NCI-H1105 treated with DMSO at 0.1 percent for 48 hours (cell line): ENCODE data around the gene PLEKHO1.

Source experiments
- DNase-seq: peaks from one replicate; lab custom pipeline; 2025; lab: John Stamatoyannopoulos, UW

PLEKHO1 gene

DNA sequence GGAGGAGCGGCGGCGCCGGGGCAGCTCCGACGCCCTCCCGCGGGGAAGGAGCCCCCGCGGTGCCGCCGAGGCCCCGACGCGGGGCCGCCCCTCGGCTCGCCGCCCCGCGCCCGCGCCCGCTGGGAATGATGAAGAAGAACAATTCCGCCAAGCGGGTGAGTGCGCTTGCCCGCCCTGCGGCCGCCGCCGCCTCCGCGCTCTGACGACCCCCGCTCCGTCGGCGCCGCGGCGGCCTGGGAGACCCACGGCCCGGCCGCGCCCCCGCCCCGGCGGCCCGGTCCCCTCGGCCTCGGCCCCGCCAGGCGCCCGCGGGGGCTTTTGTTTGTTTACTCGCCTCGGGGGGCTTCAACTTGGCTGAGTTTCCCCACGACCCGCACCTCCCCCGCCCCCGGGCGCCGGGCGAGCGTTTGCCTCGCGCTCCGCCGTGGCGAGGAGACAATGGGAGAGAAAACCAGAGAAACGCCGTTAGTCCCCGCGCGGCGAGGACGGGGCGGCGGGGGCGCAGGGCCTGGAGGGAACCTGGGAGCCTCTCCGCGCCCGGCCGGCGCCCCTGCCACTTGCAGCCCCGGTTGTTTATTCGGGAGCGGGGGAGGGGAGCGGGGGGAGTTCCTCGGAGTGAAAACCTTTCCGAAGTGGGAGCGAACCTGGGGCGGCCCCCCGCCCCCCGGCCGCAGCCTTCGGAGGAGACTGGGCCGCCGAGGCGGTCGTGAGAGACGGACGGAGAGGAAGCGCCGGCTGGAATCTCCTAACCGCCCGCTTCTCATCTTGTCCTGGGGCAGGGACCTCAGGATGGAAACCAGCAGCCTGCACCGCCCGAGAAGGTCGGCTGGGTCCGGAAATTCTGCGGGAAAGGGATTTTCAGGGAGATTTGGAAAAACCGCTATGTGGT is 661 bp downstream of the PLEKHO1 start:
- no peak for DNase-seq

GRCh38 chr1:150151291-150152181 is 1.8 kb downstream of the PLEKHO1 start:
- no peak for DNase-seq

GRCh38 chr1:150152182-150152536 is 2.4 kb downstream of the PLEKHO1 start:
- DNase-seq, result no peak

DNA sequence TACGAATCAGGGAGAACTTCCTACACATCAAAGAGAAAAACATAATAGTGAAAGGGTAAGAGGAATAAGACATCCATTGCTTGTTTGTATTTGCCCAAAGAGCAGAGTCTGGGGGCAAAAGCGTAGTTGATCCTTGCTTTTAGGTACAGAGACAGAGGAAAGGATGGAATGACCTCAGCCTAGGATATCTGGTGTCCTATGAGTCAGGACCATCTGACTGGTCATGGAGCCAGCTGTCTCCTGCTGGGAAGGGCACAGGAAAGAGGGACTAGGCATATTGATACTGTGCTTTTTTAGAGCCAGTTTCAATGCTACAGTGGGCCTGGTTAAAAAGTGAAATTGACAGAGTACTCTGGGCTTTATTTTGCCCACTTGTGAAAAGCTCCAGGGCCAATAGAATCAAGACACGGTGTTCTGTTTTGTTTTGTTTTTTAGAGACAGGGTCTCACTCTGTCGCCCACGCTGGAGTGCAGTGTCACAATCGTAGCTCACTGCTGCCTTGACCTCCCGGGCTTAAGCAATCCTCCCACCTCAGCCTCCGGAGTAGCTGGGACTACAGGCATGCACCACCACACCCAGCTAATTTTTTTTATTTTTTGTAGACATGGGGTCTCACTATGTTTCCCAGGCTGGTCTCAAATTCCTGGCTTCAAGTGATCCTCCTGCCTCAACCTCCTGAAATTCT is 3.2 kb downstream of the PLEKHO1 start:
- no peak for DNase-seq

GRCh38 chr1:150154143-150154542 is 4.4 kb downstream of the PLEKHO1 start:
- no peak for DNase-seq

DNA sequence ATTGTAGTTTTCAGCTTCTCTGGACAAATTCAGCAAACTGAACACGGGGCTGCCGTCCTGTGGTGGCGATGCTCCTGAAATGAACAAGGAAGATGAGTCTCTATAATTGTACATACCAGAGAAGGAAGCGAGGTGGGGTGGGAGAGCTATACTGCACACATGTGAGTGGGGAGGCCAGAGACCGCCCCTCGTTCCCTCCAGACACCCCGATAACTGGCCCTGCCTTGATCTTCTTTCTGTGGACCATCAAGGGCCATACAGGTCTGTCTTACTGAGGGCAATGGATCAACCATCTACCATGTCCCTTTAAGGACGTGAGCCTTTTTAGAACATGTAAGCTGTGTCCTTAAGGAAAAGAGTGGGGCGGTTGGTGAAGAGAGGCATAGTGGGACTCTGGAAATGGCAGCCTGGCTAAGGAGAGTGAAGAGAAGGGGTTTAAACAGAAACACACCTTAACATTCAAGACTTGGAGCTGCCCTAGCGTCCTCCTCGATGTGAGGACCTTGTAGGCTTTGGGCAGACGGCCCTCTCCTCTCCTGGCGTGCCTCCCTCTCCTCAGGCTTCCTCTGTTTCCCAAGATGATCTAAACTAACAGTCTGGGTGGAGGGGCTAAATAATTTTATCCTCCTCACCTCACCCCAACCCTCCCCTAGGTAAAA is 5.8 kb downstream of the PLEKHO1 start:
- no peak for DNase-seq

GRCh38 chr1:150156868-150157603 is 7.3 kb downstream of the PLEKHO1 start:
- DNase-seq, result no peak

- no peak for DNase-seq
These were observed 9.8 kb downstream of the PLEKHO1 start for GRCh38 chr1:150159550-150159949.

DNA sequence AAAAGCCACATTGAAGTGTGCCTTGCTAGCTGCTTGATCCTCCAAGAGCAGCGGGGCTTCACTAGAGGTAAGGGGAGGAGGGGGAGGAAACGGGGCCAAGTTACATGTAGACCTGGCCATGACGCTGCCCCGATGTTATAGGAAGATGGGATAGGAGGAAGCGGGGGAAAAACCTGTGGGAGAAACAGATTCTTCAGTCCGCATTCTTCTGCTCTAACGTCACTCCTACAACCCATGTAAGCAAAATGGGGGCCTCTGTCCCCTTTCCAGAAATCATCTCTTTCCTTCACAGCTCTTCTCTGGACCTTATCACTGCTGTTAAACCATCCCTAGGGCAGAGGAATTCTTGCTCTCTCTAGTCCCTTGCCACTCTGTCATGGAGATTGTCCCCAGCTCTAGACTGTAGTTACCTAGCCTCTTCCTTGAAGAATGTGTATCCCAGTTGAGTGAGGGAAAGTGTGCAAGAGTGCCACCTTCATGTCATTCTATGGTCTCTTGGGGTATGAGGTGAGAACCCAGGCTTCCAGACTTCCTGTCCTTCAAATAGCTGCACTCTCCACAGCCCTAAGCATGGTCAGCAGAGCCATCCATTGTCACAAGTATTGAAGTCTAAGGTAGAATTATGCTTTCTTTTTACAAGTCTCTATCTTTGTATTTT is 11.4 kb downstream of the PLEKHO1 start:
- DNase-seq, result no peak

- peak; percentile 34 for DNase-seq
These were observed 12.2 kb downstream of the PLEKHO1 start for GRCh38 chr1:150161747-150162581.

GRCh38 chr1:150162582-150162861 is 12.8 kb downstream of the PLEKHO1 start:
- no peak for DNase-seq

- peak; percentile 93 for DNase-seq
These were observed 13.4 kb downstream of the PLEKHO1 start for GRCh38 chr1:150162862-150163706.

DNA sequence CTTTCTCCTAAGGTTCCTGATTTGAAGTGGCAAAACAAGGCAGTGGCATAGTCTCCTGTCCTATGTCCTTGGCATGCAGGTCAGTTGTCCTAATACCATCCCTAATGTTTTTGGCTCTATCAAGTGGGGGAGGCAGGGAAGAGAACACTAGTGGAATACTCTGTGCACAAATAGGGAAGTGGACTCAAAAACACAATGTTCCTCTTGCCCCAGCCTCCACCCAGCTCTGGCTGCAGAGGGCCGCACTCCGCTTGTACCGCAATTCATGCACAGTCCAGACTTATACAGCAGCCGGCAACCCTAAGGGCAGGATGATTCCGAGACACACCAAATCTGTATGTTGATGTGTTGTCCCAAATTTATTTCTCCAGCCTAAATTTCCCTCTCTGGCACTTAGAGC is 14.5 kb downstream of the PLEKHO1 start:
- DNase-seq, result no peak

DNA sequence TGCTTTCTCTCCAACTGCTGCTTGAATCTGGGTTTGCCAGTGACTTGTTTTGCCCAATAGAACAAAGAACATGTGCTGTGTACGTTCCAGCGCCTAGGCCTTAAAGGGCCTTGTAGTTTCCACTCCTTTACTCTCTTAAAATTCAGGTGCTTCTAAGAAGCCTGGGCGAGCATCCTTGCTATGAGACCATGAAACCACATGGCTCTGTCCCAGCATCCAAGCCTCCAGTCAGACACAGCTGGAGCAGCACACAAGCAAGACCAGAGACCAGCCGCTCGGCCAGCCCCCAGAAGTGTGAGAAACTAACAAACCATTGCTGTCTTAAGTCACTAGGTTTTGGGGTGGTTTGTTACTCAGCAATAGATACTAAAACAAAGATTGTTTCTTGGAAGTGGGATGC is 15.1 kb downstream of the PLEKHO1 start:
- no peak for DNase-seq

DNA sequence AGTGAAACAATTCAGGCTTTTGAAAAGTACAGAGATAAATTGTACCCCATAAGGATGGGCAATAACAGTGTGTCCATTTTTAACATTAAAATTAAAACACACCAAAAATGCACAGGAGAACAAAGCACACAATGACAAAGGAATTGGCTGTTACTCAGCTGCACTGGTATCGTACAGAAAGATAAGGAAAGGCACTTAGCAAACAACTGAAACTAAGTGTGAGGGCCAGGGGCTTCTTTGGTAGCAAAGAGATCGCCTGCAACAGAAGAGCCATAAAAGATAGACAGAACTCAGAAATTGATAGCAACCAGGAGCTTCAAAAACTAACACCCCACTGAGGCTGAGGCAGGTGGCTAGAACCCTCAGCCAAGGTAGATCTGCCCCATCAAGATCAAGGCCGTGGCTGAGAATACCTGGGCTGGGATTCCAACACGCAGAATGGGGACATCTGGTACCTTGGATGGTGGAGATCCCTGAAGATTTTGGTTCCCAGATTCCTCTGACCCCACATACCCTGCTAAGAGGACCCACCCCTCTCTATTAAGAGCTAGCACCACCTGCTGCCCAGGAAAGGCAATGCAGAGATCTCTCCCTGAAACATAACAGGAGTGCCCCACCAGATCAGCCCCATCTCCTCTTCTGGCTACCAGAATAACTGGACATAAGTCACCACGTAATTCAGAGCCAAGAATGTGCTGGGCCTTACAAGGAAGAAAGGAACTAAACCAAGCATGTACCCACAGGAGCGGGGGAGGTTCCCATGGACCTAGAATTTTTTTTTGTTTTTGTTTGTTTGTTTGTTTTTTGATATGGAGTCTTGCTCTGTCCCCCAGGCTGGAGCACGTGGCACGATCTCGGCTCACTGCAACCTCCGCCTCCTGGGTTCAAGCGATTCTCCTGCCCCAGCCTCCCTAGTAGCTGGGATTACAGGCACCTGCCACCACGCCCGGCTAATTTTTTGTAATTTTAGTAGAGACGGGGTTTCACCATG is 16.2 kb downstream of the PLEKHO1 start:
- DNase-seq, result peak; percentile 49

GRCh38 chr1:150168960-150169601 is 19.4 kb downstream of the PLEKHO1 start:
- DNase-seq, result peak; percentile 61

DNA sequence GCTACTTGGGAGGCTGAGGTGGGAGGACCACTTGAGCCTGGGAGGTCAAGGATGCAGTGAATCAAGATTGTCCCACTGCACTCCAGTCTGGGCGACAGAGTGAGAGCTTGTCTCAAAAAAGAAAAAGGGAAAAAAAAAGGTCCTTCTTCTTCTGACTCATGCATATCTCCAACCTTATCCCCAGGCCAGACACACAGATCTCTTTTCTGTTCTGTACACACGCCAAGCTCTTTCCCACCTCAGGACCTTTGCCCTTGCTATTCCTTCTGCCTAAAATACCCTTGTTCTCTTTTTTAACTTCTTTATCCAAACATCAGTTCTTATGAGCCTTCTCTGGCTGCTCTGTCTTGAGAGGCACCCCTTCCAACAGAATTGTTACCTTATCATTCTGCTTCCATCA is 22.1 kb downstream of the PLEKHO1 start:
- no peak for DNase-seq
